Kidney (tissue), 14 donors: Measurements from ENCODE around the gene GZMM. TPM values are rescaled to one million over a fixed set of nuclear protein-coding genes. Genes with fewer than 3 reads are reported as not detected.

ENCODE experiments used
- DNase-seq, 5 donors: peaks; one replicate each; pipeline ENCODE4 v3.0.0-alpha.2; 2013 to 2020
- FAIRE-seq: peaks from 2 replicates; lab custom pipeline; 2012; peaks lifted over from hg19 to GRCh38; lab: Jason Lieb, UNC
- H3K27ac ChIP-seq, 2 donors: one replicate each; pipeline ENCODE4 v1.7.0; 2013; ENCODE audit warnings: low read depth in 2 of 2, low read length in 2 of 2, inconsistent platforms in 1 of 2
- H3K27me3 ChIP-seq: one replicate; pipeline ENCODE4 v1.7.1; 2013; ENCODE audit warnings: low read length, inconsistent platforms; ENCODE audit not compliant: control insufficient read depth, insufficient read depth
- H3K36me3 ChIP-seq, 3 donors: one replicate each; pipeline versions ENCODE4 v1.7.0 to v1.7.1; 2013; ENCODE audit warnings: low read length in 3 of 3, control low read depth in 1 of 3, inconsistent platforms in 1 of 3; ENCODE audit not compliant: insufficient read depth in 3 of 3, control insufficient read depth in 2 of 3
- H3K4me1 ChIP-seq, 3 donors: one replicate each; pipeline versions ENCODE4 v1.7.0 to v1.7.1; 2013; ENCODE audit warnings: low read length in 3 of 3, inconsistent platforms in 1 of 3, low read depth in 1 of 3; ENCODE audit not compliant: control insufficient read depth in 2 of 3, insufficient read depth in 2 of 3
- H3K4me3 ChIP-seq, 3 donors: one replicate each; pipeline versions ENCODE4 v1.7.0 to v1.8.1; 2013; ENCODE audit warnings: low read length in 3 of 3, control low read depth in 1 of 3, inconsistent platforms in 1 of 3
- H3K9ac ChIP-seq, 3 donors: one replicate each; pipeline versions ENCODE4 v1.7.0 to v1.7.1; 2013; ENCODE audit warnings: low read length in 3 of 3, control low read depth in 1 of 3, inconsistent platforms in 1 of 3
- H3K9me3 ChIP-seq, 3 donors: one replicate each; pipeline versions ENCODE4 v1.7.0 to v1.7.1; 2013; ENCODE audit warnings: low read length in 3 of 3, control low read depth in 1 of 3, inconsistent platforms in 1 of 3; ENCODE audit not compliant: control insufficient read depth in 2 of 3, insufficient read depth in 1 of 3
- intact Hi-C: fragments of 100-400 bp; cut with DNase I; formaldehyde crosslinking; loops from one replicate; pipeline ENCODE4 v1.11.1; 2022
- polyA plus RNA-seq: library from polyadenylated mRNA; stranded (reverse); fragments of 350-450 nt; fragmentation: Illumina TruSeq; extraction: RNeasy Lipid Tissue Mini Kit (QIAGEN cat#74804); gene quantifications from one replicate; pipeline ENCODE4 v1.2.3, GENCODE V29; 2014; ENCODE audit warnings: low read depth, low replicate concordance; ENCODE audit not compliant: insufficient read depth
- total RNA-seq: library from RNA; stranded (reverse); fragmentation: NEBNext Ultra II Directional; extraction: Animal tissue kit (Norgen Biotek cat#: 25700); gene quantifications from one replicate; pipeline ENCODE4 v1.2.1, GENCODE V29; 2021
- TF ChIP-seq, protein P1 (sequence below): IDR thresholded peaks from 3 replicates; pipeline ENCODE4 v1.5.1; 2012; ENCODE audit warnings: mild to moderate bottlenecking, moderate library complexity, borderline replicate concordance; ENCODE audit not compliant: insufficient read depth; ENCODE audit errors: extremely low read depth
- donor health status: control.
- donor health status: control.
- donor health status: control.
- donor health status: control.
- donor health status: control.
- donor health status: DM: yes; HTN: yes; CAD: no.
- donor health status: Normal renal cell carcinoma (clear cell type).

GZMM gene
- total and polyA plus RNA-seq, 2 donors from 2014 or later: 2.8 TPM; not detected in 1

DNA sequence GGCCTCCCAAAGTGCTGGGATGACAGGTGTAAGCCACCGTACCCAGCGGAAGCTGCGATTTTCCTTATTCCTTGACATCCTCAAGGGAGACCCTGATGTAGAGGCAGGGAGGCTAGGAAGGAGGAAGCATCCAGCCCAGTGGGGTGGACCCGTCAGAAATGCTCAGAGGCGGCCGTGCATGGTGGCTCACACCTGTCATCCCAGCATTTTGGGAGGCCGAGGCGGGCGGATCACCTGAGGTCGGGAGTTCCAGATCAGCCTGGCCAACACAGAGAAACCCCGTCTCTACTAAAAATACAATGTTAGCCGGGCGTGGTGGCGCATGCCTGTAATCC is 11.6 kb downstream of the GZMM start:
- Histone ChIP-seq H3K9ac (no peak overlapping the region), H3K4me1 (peaks cover 0 to 2% (median 0%) of the 10 kb centered on the region in 3 donors), H3K36me3 (no peaks in the 10 kb centered on the region), H3K9me3 (no peaks in the 10 kb centered on the region), H3K27ac (no peak overlapping the region), H3K4me3 (no peak overlapping the region), H3K27me3 (no peaks in the 10 kb centered on the region)
- intact Hi-C loops: no loop called here
- DNase-seq (peak in 1 of 5 donors; percentile 46), FAIRE-seq (no peak)
- TF ChIP-seq, protein P1, sequence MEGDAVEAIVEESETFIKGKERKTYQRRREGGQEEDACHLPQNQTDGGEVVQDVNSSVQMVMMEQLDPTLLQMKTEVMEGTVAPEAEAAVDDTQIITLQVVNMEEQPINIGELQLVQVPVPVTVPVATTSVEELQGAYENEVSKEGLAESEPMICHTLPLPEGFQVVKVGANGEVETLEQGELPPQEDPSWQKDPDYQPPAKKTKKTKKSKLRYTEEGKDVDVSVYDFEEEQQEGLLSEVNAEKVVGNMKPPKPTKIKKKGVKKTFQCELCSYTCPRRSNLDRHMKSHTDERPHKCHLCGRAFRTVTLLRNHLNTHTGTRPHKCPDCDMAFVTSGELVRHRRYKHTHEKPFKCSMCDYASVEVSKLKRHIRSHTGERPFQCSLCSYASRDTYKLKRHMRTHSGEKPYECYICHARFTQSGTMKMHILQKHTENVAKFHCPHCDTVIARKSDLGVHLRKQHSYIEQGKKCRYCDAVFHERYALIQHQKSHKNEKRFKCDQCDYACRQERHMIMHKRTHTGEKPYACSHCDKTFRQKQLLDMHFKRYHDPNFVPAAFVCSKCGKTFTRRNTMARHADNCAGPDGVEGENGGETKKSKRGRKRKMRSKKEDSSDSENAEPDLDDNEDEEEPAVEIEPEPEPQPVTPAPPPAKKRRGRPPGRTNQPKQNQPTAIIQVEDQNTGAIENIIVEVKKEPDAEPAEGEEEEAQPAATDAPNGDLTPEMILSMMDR: no peak

DNA sequence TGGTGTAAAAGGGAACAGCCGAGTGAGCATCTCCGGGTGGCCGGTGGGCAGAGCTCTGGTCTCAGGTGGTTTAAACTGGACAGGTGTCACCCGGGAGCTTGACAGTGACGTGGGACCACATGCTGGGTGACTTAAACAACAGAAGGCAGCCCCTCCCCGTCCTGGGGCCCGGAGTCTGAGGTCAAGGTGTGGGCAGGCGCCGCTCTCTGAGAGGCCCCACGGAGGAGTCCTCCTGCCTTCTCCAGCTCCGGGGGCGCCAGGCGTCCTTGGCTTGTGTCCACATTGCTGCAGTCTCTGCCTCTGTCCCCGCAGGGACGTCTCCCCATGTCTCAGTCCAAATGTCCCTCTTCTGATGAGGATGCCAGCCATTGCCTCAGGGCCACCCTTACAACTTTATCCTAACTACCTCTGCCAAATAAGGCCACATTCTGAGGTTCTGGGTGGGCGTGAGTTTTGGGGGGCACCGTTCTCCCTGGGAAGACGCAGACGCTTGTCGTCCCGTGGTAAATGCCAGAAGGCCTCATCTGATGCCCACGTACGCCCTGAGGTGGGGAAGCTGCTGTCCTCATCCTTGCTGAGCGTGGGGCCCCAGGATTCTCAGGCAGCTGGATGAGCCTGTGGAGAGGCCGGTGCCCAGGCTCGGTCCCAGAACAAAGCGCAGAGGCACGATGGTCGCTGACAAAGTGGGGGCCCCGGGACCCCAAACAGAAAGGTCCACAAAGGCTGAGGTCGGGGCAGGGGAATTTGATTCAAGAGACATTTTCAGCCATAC is 12.9 kb downstream of the GZMM start:
- H3K4me3 ChIP-seq: no peak overlapping the region
- intact Hi-C loops: no loop called here
- DNase-seq (peak in 1 of 5 donors; percentile 65), FAIRE-seq (no peak)
- H3K27ac ChIP-seq: no peak overlapping the region
- H3K36me3 ChIP-seq: no peaks in the 10 kb centered on the region
- no peaks in the 10 kb centered on the region for H3K27me3 ChIP-seq
- no peak overlapping the region for H3K9ac ChIP-seq
- H3K9me3 ChIP-seq: no peaks in the 10 kb centered on the region
- H3K4me1 ChIP-seq: no peaks in the 10 kb centered on the region
- TF ChIP-seq, protein P1: no peak

DNA sequence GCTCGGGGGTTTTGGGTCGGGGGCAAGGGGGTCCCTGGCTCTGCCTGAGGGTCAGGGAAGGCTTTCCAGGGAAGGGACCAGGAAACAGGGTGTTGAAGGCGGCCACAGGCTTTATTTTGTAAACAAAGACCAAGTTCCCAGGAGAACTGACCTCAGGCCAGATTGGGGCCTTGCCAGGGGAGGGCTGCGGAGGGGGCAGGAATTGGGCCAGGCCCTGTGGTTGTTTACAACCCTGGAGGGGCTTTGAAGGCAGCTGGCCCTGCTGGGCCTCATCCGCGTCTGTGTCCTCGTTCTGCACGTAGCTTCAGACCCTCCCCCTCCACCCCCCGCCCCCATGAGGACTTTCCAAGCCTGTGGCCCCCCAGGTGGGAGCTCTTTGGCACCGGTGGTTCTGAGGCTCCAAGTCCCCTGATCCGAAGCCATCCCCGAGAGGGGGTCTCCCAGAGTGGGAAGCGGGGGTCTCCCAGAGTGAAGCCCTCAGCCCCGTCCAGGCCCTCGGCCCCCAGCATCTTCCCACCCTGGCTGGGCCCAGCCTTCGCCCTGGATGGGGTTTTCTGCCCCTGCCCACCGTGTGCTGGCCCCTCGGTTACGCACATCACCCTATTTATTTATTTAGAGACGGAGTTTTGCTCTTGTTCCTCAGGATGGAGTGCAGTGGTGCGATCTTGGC is 15.1 kb downstream of the GZMM start:
- Histone ChIP-seq H3K36me3 (no peaks in the 10 kb centered on the region), H3K9ac (no peak overlapping the region), H3K9me3 (no peaks in the 10 kb centered on the region), H3K27me3 (no peaks in the 10 kb centered on the region), H3K27ac (no peak overlapping the region), H3K4me3 (no peak overlapping the region), H3K4me1 (no peaks in the 10 kb centered on the region)
- intact Hi-C loops: no loop called here
- no peak for FAIRE-seq
- TF ChIP-seq, protein P1: no peak
- peak in 4 of 5 donors; percentile 42 to 83 (median 52) for DNase-seq
